Measurements from ENCODE around the gene TSC2.

TSC2 gene

GRCh38 chr16:2044541-2044940 is 3.2 kb upstream of the TSC2 start:
- no peak for TF ChIP-seq CTCF (conservative IDR thresholded peaks at IDR 0.05)
- H3K27ac ChIP-seq = no peak overlapping the region

GRCh38 chr16:2045965-2046892 is 1.6 kb upstream of the TSC2 start:
- H3K27ac ChIP-seq = peak overlapping the region; percentile 81
- TF ChIP-seq CTCF (conservative IDR thresholded peaks at IDR 0.05) = no peak

GRCh38 chr16:2046893-2047329 is 874 bp upstream of the TSC2 start:
- peak overlapping the region; percentile 81 for H3K27ac ChIP-seq
- no peak for TF ChIP-seq CTCF (conservative IDR thresholded peaks at IDR 0.05)

- peak overlapping the region; percentile 81 for H3K27ac ChIP-seq
- TF ChIP-seq CTCF (conservative IDR thresholded peaks at IDR 0.05) = no peak
Measured at GRCh38 chr16:2048116-2048543, 345 bp downstream of the TSC2 start.

GRCh38 chr16:2053211-2053610 is 5.4 kb downstream of the TSC2 start:
- H3K27ac ChIP-seq = peak overlapping the region; percentile 78; the same call in 1 of the 2 replicates
- no peak for TF ChIP-seq CTCF (conservative IDR thresholded peaks at IDR 0.05)

GRCh38 chr16:2053897-2054296 is 6.1 kb downstream of the TSC2 start:
- no peak for TF ChIP-seq CTCF (conservative IDR thresholded peaks at IDR 0.05)
- H3K27ac ChIP-seq = peak overlapping the region; percentile 78

- no peak for TF ChIP-seq CTCF (conservative IDR thresholded peaks at IDR 0.05)
- H3K27ac ChIP-seq = peak overlapping the region; percentile 78
Measured at GRCh38 chr16:2054543-2055245, 6.9 kb downstream of the TSC2 start.
